Heart left ventricle (tissue), 16 donors: ENCODE results near the gene PPP1R14C. TPM values are rescaled to one million over a fixed set of nuclear protein-coding genes. Genes with fewer than 3 reads are reported as not detected.
A peak's percentile ranks its signal among the peaks of the same experiment; 100 is the strongest.

ENCODE experiments used
- ATAC-seq, 4 donors: fragments of 200-7000 bp; cut with Tn5 transposase; one replicate each; pipeline ENCODE4 v1.9.1; 2020 to 2022; ENCODE audit warnings: moderate library complexity in 4 of 4, mild to moderate bottlenecking in 3 of 4, moderate number of reproducible peaks in 1 of 4
- DNase-seq, 5 donors: peaks; one replicate each; pipeline ENCODE4 v3.0.0-alpha.2; 2020
- H3K27ac ChIP-seq, 12 donors: fragments of 200-600 bp; sonication (generic) in 4 of 12; one replicate each; pipeline versions ENCODE4 v1.5.0 to v1.8.0; 2016 to 2022; ENCODE audit warnings: mild to moderate bottlenecking in 2 of 12
- H3K27me3 ChIP-seq, 9 donors: fragments of 200-600 bp; sonication (generic) in 2 of 9; one replicate each; pipeline versions ENCODE4 v1.5.1 to v1.8.0; 2016 to 2022; ENCODE audit warnings: mild to moderate bottlenecking in 3 of 9
- H3K36me3 ChIP-seq, 9 donors: fragments of 200-600 bp; sonication (generic) in 2 of 9; one replicate each; pipeline versions ENCODE4 v1.5.0 to v1.8.0; 2018 to 2022; ENCODE audit warnings: mild to moderate bottlenecking in 2 of 9
- H3K4me1 ChIP-seq, 12 donors: fragments of 200-600 bp; sonication (generic) in 4 of 12; one replicate each; pipeline versions ENCODE4 v1.5.0 to v1.8.0; 2016 to 2022; ENCODE audit warnings: mild to moderate bottlenecking in 3 of 12
- H3K4me3 ChIP-seq, 12 donors: fragments of 200-600 bp; sonication (generic) in 4 of 12; one replicate each; pipeline versions ENCODE4 v1.5.0 to v1.8.0; 2017 to 2022; ENCODE audit warnings: mild to moderate bottlenecking in 9 of 12, moderate library complexity in 4 of 12
- H3K9me3 ChIP-seq, 12 donors: fragments of 200-600 bp; sonication (generic) in 4 of 12; one replicate each; pipeline versions ENCODE4 v1.5.0 to v1.8.0; 2016 to 2022; ENCODE audit warnings: mild to moderate bottlenecking in 1 of 12
- CTCF ChIP-seq, 12 donors: fragments of 200-600 bp; sonication (generic) in 4 of 12; IDR thresholded peaks; one replicate each; pipeline versions ENCODE4 v1.5.0 to v1.8.0; 2018 to 2022; ENCODE audit warnings: antibody characterized with exemption in 12 of 12, mild to moderate bottlenecking in 5 of 12
- POLR2A ChIP-seq, 2 donors: fragments of 450-650 bp; IDR thresholded peaks; one replicate each; pipeline ENCODE4 v1.6.1; 2017; ENCODE audit warnings: antibody characterized with exemption in 2 of 2, mild to moderate bottlenecking in 2 of 2, moderate library complexity in 2 of 2
- WGBS, 4 donors: extraction: QIAGEN DNeasy Blood & Tissue Kit in 2 of 4; methylation state at CpG; one replicate each; pipeline versions ENCODE4 v1.1.5 to v1.1.7; 2013 to 2018; 5-methylcytosine and 5-hydroxymethylcytosine counted together
- intact Hi-C, 10 donors: fragments of 100-400 bp; cut with DNase I; formaldehyde crosslinking; loops; one replicate each; pipeline versions ENCODE4 v1.11.1 to v1.14.2; 2022
- polyA plus RNA-seq, 2 donors: library from polyadenylated mRNA; stranded (reverse); fragments of 200-250 nt; gene quantifications; one replicate each; pipeline ENCODE4 v1.2.3, GENCODE V29; 2013
- total RNA-seq, 9 donors: library from RNA; depleted of rRNA in 2 of 9; stranded (reverse); fragments of >200 nt in 2 of 9; fragmentation: NEBNext Ultra II Directional in 3 of 9; extraction: Animal tissue kit (Norgen Biotek cat#: 25700) in 3 of 9; gene quantifications; one replicate each; pipeline versions ENCODE4 v1.1.0 to v1.2.4, GENCODE V29; 2016 to 2023
- donor health status: ischemic (EF 13 %, LVEDD 7.1; RV severe dilation, severe dysfunction).
- donor health status: healthy with polysubstance abuse.
- donor health status: DM: no; HTN: yes; CAD: no.
- donor health status: DM: no; HTN: no; CAD: no.
- donor health status: ischemic (EF 25% LVEDD 6.9; RV normal size, moderate dysfunction).
- donor health status: ischemic (EF 25% LVEDD 5.7; RV mildly dilated, moderate dysfunction).
- donor health status: healthy.
- donor health status: DM: yes; HTN: yes; CAD: no.
- donor health status: ischemic (EF 35%, LVEDD 5.7; RV mildly dilated, moderate dysfunction).
- donor health status: nonischemic (EF 11% LVEDD 7.7; RV severe dilation, severe dysfunction).
- donor health status: DM: yes; HTN: yes; CAD: no.
- donor health status: PGD.
- donor health status: ischemic (EF 29% LVEDD 5.4; RV normal size, mild dysfunction).
- donor health status: nonischemic (EF 23%, LVEDD 6.1; RV moderate dilation, normal function).

Gene PPP1R14C
- total and polyA plus RNA-seq, 11 donors: 41.1 to 143 (median 75.7) TPM

- DNase-seq (no peak), ATAC-seq (no peak)
- Histone ChIP-seq H3K9me3 (no peaks in the 10 kb centered on the region), H3K4me1 (peaks cover 0 to 59% (median 19%) of the 10 kb centered on the region in 12 donors), H3K27ac (no peak overlapping the region), H3K4me3 (no peak overlapping the region), H3K27me3 (no peaks in the 10 kb centered on the region), H3K36me3 (no peaks in the 10 kb centered on the region)
- whole genome bisulfite sequencing, 4 donors: 78 to 87% (median 86%) methylated on average over 8 of the region's 8 CpGs
- TF ChIP-seq CTCF (IDR thresholded peaks at IDR 0.05) (no peak), POLR2A (IDR thresholded peaks at IDR 0.05) (no peak)
- intact Hi-C loops: loop anchor here in 1 of 10 donors (10.0 kb wide), 1 partner anchor 56 kb away; the partner anchor contains the start of gene PPP1R14C
Observed at GRCh38 chr6:150201285-150201684, 58.4 kb downstream of the PPP1R14C start.

- intact Hi-C loops: loop anchor here in 1 of 10 donors (10.0 kb wide), 1 partner anchor 57 kb away; the partner anchor contains the start of gene PPP1R14C
- H3K4me3 ChIP-seq: no peak overlapping the region
- ATAC-seq (no peak), DNase-seq (no peak)
- H3K27ac ChIP-seq: no peak overlapping the region
- H3K27me3 ChIP-seq: no peaks in the 10 kb centered on the region
- no peaks in the 10 kb centered on the region for H3K36me3 ChIP-seq
- H3K9me3 ChIP-seq: no peaks in the 10 kb centered on the region
- H3K4me1 ChIP-seq: peaks cover 0 to 54% (median 18%) of the 10 kb centered on the region in 12 donors
- 83 to 88% (median 88%) methylated on average over 9 of the region's 9 CpGs for WGBS, 4 donors
- TF ChIP-seq POLR2A (IDR thresholded peaks at IDR 0.05): no peak
- TF ChIP-seq CTCF (IDR thresholded peaks at IDR 0.05): no peak
Observed at GRCh38 chr6:150201772-150202329, 59.0 kb downstream of the PPP1R14C start.

GRCh38 chr6:150202404-150202803, 59.6 kb downstream of the PPP1R14C start:
- intact Hi-C loops: loop anchor here in 1 of 10 donors (10.0 kb wide), 1 partner anchor 58 kb away; the partner anchor contains the start of gene PPP1R14C
- peak overlapping the region in 1 of 12 donors; percentile 13 for H3K27ac ChIP-seq
- no peaks in the 10 kb centered on the region for H3K9me3 ChIP-seq
- H3K27me3 ChIP-seq: no peaks in the 10 kb centered on the region
- no peak for TF ChIP-seq POLR2A (IDR thresholded peaks at IDR 0.05)
- TF ChIP-seq CTCF (IDR thresholded peaks at IDR 0.05): no peak
- H3K4me3 ChIP-seq: no peak overlapping the region
- H3K36me3 ChIP-seq: no peaks in the 10 kb centered on the region
- 75 to 85% (median 79%) methylated on average over 8 of the region's 8 CpGs for WGBS, 4 donors
- peak in 2 of 5 donors; percentile 30 to 42 for DNase-seq
- ATAC-seq: peak in 3 of 4 donors; percentile 16 to 57 (median 48)
- H3K4me1 ChIP-seq: peaks cover 0 to 49% (median 13%) of the 10 kb centered on the region in 12 donors

GRCh38 chr6:150202934-150203333, 60.1 kb downstream of the PPP1R14C start:
- WGBS, 4 donors: 67 to 74% (median 69%) methylated on average over 3 of the region's 3 CpGs
- intact Hi-C loops: loop anchor here in 1 of 10 donors (10.0 kb wide), 1 partner anchor 58 kb away; the partner anchor contains the start of gene PPP1R14C
- no peak overlapping the region for H3K27ac ChIP-seq

More at GRCh38 chr6:150202934-150203333, 60.1 kb downstream of the PPP1R14C start:
- TF ChIP-seq CTCF (IDR thresholded peaks at IDR 0.05) (no peak), POLR2A (IDR thresholded peaks at IDR 0.05) (no peak)
- DNase-seq (no peak), ATAC-seq (no peak)
- Histone ChIP-seq H3K4me1 (peaks cover 0 to 50% (median 14%) of the 10 kb centered on the region in 12 donors), H3K9me3 (no peaks in the 10 kb centered on the region), H3K4me3 (no peak overlapping the region), H3K27me3 (no peaks in the 10 kb centered on the region), H3K36me3 (no peaks in the 10 kb centered on the region)
